GM06990 (cell line): Measurements from ENCODE around the gene CLEC11A.

Experiments
- DNase-seq: peaks from one replicate; pipeline ENCODE4 v3.0.0-alpha.2; 2011; ENCODE audit not compliant: insufficient read length; ENCODE audit errors: extremely low read depth
- H3K27me3 ChIP-seq: replicated peaks from 2 replicates; pipeline ENCODE4 v1.6.0; 2011; ENCODE audit warnings: low read length; ENCODE audit not compliant: control insufficient read depth, insufficient read depth
- H3K36me3 ChIP-seq: 2 replicates; pipeline ENCODE4 v1.5.1; 2011; ENCODE audit warnings: low read length; ENCODE audit not compliant: control insufficient read depth, insufficient read depth
- H3K4me3 ChIP-seq: replicated peaks from 2 replicates; pipeline ENCODE4 v1.5.1; 2011; ENCODE audit warnings: low read depth, mild to moderate bottlenecking, control low read depth, low read length
- CTCF ChIP-seq: IDR thresholded peaks from 2 replicates; pipeline ENCODE4 v1.5.1; 2011; ENCODE audit warnings: low read length, control low read depth, mild to moderate bottlenecking, inconsistent platforms; ENCODE audit not compliant: insufficient read depth, poor library complexity, severe bottlenecking

Gene CLEC11A

GRCh38 chr19:50702871-50703829 lies 20.0 kb upstream of the CLEC11A start:
- DNase-seq: no peak
- no peak for TF ChIP-seq CTCF
- peaks cover under 1% of the 10 kb centered on the region for H3K27me3 ChIP-seq
- no peaks in the 10 kb centered on the region for H3K36me3 ChIP-seq
- no peak overlapping the region for H3K4me3 ChIP-seq

GRCh38 chr19:50703915-50704796 lies 19.0 kb upstream of the CLEC11A start:
- peaks cover 1% of the 10 kb centered on the region for H3K27me3 ChIP-seq
- DNase-seq: no peak

GRCh38 chr19:50705422-50706019 lies 17.6 kb upstream of the CLEC11A start:
- Histone ChIP-seq H3K27me3 (peaks cover 1% of the 10 kb centered on the region), H3K4me3 (no peak overlapping the region), H3K36me3 (no peaks in the 10 kb centered on the region)
- DNase-seq: no peak
- peak; percentile 87 for TF ChIP-seq CTCF

More at GRCh38 chr19:50703915-50704796, 19.0 kb upstream of the CLEC11A start:
- H3K36me3 ChIP-seq: no peaks in the 10 kb centered on the region
- no peak for TF ChIP-seq CTCF
- no peak overlapping the region for H3K4me3 ChIP-seq

DNA sequence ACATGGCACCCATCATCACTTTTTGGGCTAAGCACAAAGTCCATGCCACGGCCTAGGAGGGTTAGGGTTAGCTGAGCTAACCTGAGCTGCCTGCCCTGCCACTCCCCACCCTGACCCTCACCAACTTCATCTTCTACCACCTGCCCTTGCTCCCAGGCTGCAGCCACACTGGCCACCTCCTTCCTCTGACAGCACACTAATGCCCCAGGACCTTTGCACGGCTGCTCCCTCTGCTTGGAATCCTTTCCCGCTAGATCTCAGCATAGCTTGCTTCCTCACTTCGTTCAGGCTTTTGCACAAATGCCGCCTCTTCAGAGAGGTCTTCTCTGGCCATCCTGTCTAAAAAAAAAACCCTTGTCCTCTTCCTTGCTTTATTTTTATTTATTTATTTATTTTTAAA lies 16.8 kb upstream of the CLEC11A start:
- no peaks in the 10 kb centered on the region for H3K36me3 ChIP-seq
- no peak for TF ChIP-seq CTCF
- peaks cover 1% of the 10 kb centered on the region for H3K27me3 ChIP-seq
- no peak overlapping the region for H3K4me3 ChIP-seq
- no peak for DNase-seq

- Histone ChIP-seq H3K4me3 (no peak overlapping the region), H3K27me3 (peaks cover 1% of the 10 kb centered on the region), H3K36me3 (no peaks in the 10 kb centered on the region)
- TF ChIP-seq CTCF: no peak
- DNase-seq: no peak
Measured at GRCh38 chr19:50708179-50708879, 14.8 kb upstream of the CLEC11A start.
